GM20431 (cell line): Measurements from ENCODE around the gene PNKD.

Experiments
- in situ Hi-C: fragments of 300-500 bp; cut with MseI, MboI; formaldehyde crosslinking; loops from one replicate; pipeline ENCODE4 v1.15.0; 2020; ENCODE audit warnings: low sequenced_read_pairs; ENCODE audit not compliant: unreplicated experiment

Gene PNKD

DNA sequence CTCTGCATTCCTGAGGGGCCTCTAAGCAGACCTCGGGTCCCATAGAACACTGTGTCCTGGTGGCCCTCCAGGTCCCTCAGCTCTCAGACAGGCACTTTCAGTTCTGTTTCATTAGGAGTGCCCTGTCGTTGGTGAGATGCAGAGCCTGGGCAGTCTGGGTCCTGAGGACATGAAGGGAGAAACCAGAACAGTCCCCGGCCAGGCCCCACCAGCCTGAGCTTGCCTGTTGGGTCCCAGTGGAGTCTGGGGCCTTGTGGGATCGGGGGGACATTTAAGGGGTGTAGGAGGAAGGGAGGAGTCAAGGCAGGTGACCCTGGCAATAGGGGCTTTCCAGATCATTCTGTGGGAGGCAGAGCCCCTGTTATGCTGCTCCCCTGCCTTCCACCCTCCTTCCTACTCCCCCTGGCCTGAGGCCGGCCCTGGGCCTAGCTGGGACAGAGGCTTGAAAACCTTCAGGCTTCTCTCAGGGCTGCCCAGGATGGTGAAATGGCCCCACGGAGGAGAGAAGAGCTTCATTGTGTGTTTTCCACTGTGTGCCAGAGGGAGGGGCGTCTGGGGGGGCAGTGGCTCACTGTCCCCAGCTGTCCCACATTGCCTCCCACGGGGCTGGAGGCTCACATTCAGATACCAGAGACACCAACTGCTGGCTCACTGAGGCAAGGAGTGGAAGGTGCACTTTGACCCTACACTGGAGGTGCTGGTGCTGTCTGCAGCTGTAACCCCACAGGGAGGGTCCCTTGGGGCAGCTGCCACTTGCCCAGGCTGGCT is 59.7 kb downstream of the PNKD start:
- in situ Hi-C loops, result no loop called here

DNA sequence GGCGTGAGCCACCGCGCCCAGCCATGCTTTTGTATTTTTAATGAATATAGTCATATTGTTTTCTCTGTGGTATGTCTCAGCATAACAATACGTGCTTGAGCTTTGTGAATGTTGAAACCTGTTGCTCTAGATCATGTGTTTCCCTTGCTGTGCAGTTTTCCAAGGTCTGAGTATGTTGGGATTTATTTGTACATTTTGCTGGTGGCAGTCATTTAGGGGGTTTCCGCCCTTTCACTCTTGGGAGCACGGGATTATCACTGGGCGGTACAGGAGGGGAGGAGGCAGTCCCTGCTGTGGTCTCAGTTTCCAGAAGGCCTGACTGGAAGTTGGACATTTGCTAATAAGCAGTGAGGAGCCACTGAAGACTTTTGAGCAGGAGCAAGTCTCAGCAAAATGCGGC is 61.4 kb downstream of the PNKD start:
- in situ Hi-C loops, result no loop called here

DNA sequence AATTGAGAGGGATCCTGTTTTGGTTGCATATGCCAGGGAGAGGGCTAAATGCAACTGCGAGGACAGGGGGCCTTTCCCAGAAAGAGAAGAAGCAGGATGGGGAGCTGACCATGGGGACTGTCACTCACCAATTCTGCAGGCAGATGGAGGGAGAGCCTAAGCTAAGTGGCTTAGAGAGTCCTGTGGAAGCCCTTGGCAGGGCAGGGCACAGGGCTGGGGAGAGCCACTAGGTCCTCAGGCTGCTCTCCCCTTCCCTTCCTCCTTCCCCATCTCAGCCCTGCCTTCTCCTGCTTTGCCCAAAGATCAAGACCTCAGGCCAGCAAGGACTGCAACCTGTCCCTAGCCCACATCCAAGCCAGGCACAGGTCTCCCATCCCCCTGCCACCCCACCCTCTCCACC is 62.0 kb downstream of the PNKD start:
- in situ Hi-C loops, result no loop called here

DNA sequence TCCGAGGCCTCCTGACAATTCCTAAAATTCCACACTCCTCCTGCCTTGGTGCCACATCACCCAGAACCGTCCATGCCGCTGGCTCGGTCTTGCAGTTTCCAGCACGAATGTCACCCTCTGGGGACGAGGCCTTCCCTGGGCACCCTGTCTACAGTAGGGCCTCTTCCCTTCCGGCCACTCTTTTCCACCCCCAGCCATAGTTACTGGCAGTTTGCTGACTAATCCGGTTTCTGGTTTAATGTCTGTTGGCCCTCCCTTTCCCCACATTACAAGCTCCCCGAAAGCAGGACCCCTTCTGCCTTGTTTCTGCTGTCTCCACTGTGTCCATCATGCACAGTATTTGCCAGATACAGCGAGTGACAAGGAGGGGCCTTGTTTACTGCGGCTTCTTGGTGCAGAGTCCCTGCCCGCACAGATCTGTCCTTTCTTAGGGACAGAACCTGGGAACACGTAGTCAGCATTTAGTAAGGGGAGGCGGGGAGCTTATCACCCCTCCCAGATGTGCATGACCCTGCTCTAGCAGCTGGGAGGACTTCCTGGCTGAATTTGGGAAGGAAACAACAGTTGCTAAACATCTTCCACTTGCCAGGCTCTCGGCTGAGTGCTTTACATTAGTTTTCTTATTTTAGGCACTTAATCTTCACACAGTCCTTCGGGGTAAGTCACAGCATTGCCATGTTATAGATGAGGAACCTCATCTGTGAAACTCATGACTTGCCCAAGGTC is 62.8 kb downstream of the PNKD start:
- in situ Hi-C loops, result no loop called here

DNA sequence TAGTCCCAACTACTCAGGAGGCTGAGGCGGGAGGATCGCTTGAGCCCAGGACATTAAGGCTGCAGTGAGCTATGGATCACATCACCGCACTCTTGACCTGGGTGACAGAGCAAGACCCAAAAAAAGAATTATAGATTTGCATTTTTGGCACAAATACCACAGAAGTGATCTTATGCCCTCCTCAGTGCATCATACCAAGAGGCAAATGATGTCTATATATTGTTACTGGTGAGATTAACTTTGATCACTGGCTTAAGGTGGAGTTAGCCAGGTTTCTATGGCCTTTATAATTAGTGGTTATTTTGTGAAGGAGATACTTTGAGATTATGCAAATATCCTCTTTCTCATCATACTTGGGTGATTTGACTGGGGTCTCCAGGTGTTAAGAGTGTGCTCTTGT is 64.2 kb downstream of the PNKD start:
- in situ Hi-C loops, result no loop called here

DNA sequence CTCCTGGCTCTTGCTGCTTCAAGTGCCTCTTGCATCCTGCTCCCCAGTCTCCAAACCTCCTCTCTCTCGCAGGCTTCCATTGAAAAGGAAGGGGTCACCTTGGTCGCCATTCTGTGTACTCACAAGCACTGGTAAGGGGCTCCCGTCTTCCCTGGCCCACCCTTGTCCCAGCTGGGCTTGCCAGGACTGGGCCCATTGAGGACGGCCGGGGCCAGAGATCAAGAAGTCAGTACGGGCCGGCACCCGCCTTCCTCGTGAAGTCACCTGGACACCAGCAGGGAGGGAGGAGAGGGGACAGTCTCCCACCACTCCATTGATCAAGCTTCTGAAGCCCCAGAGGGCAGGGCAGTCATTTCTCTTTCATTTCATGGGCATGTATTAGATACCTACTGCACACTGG is 70.3 kb downstream of the PNKD start:
- in situ Hi-C loops, result no loop called here

DNA sequence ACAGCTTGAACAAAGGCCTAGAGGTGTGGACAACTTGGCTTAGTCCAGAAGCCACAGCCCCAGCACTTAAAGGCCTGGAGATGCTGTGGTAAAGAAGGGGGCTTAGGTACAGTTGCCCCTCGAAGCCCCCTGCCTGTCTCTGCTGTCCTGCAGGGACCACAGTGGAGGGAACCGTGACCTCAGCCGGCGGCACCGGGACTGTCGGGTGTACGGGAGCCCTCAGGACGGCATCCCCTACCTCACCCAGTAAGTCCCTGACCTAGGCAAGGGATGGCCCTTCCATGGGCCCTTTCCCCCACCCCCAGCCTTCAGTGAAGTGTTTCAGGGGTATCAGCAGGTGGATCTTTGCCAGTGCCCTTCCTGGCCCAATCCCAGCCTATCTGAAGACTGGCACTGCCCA is 71.1 kb downstream of the PNKD start:
- in situ Hi-C loops, result no loop called here

DNA sequence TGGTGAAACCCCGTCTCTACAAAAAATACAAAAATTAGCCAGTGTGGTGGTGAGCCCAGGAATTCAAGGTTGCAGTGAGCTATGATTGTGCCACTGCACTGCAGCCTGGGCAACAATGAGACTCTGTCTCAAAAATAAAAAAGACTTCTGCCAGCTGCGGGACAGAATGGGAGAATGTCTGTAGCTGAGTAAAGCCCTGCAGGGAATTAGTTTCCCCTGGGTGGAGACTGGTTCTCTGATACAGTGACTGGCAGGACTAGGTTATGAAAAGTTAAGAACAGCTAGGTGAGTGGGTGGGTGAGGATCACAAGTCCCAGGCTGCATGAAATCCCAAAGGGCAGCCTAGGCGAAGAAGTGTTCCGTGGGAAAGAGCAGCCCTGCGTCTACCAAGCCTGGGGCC is 72.5 kb downstream of the PNKD start:
- in situ Hi-C loops, result no loop called here

DNA sequence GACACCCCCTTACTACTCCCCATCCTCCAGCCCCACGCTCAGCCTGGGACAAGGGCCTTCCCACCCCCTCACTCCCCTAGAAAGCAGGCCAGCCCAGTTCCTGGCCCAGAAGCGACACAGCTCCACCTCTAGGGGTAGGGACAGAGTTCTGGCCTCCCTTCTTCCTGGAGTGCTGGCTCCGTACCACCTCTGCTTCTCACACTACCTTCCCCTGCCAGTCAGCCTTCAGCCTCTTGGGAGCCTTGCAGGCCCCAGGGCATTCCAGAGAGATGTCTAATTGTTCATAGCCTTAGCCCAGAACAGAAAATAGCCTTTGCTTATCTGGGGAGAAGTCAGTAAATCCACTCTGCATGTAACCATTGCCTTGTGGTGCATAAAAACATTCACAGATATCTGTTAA is 73.3 kb downstream of the PNKD start:
- in situ Hi-C loops, result no loop called here

DNA sequence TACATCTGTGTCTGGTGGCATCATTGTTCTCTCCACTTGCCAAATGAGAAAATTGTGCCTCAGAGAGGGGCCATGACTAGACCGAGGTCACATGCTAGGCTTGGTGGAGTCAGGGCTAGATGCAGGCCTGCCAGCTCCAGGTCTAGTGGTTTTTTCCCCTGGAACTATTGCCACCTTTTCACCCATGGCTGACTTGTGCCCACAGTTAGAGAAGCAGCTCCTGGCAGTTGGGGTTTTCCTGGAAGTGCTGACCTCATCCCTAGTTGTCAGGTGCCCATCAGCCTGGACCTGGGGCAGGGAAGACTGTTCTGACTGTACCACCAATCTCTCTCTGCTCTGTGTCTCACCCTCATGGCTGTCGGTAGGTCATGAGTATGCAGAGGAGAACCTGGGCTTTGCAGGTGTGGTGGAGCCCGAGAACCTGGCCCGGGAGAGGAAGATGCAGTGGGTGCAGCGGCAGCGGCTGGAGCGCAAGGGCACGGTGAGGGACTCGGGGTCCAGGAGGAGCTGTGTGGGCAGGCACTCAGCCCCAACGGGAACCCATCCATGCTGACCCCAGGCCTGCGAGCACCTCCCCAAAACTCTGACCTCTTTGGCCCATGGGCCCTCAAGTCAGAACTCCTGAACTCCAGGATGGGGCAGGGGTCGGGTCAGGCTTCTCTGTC is 73.9 kb downstream of the PNKD start:
- in situ Hi-C loops, result no loop called here

DNA sequence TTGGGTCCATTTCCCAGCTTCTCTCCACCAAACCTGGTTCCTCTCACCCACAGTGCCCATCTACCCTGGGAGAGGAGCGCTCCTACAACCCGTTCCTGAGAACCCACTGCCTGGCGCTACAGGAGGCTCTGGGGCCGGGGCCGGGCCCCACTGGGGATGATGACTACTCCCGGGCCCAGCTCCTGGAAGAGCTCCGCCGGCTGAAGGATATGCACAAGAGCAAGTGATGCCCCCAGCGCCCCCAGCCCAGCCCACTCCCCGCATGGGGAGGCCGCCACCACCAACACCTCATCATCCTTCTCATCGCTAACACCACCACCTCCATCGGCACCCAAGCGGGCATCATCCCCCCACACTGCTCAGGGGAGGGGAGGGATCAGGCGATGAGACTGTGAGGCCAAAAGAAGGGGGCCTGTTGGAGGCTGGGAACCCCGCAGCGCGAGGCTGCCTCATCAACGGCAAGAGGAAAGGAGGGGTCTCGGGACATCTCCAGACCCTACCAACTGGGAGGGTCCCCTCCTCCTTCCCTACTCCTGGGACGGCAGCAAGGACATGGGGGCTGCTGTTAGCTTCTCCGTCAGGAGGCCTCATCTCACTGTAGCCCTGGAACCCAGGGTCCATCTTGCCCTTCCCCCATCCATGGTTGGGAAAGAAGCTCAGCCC is 74.6 kb downstream of the PNKD start:
- in situ Hi-C loops, result no loop called here

DNA sequence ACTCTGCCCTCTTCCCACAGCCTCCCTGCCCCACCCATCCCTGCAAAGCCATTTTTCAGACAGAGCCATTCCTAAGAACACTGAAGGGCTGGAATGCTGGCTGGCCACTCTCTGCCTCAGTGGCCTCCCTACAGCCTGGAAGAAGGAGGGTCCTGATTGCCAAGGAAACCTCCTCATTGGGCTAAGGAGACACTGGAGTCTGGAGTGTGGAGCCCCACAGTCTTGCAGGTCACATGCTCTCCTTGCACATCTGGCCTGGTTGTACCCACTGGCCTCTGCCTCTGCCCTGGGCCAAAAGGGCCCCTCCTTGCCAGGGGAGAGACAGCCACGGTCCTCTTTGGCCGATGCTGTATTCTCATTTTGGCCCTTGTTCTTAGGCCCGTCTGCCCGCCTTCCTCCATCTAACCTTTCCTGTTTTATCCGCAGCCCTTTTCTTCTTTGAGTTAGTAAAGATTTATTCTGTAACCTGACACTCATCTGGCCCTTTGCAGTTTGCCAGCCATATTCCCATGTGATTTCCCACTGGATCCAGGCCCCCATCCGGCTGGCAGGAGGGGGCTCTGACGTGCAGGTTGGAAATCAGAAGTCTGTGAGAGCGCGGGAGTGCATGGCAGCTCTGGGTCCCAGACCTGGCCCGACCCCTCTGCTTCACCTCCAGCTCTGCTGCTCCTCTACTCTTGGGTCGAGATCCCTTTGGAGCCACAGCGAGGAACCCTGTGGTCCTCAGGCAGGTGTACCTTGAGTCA is 75.3 kb downstream of the PNKD start:
- in situ Hi-C loops, result no loop called here

DNA sequence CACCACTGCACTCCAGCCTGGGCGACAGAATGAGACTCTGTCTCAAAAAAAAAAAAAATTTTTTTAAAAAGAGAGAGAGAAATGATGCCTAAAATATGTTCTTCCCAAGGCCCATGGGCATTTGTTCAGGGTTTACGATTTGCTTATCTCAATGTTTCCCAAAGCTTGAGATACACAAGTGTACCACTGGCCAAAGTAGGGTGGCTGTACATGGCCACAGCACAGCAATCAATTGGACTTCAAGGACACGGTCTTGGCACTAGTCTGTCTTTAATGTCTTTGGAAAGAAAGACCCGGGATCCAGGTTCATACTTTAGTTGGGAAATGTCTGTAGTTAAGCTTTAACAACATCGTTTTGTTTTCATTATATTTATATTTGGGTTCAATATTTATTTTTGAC is 76.9 kb downstream of the PNKD start:
- in situ Hi-C loops, result no loop called here

DNA sequence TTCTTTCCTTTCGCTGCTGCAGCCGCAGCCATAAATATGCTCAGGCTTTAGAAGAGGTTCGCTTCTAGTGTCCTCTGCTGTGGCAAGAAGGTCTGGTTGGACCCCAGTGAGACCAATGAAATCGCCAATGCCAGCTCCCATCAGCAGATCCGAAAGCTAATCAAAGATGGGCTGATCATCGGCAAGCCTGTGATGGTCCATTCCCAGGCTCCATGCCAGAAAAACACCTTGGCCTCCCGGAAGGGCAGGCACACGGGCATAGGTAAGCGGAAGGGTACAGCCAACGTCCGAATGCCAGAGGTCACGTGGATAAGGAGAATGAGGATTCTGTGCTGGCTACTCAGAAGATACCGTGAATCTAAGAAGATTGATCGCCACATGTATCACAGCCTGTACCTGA is 83.7 kb downstream of the PNKD start:
- in situ Hi-C loops, result loop anchor here (10.0 kb wide), 1 partner anchor 49 kb away; no protein-coding TSS in a partner anchor

DNA sequence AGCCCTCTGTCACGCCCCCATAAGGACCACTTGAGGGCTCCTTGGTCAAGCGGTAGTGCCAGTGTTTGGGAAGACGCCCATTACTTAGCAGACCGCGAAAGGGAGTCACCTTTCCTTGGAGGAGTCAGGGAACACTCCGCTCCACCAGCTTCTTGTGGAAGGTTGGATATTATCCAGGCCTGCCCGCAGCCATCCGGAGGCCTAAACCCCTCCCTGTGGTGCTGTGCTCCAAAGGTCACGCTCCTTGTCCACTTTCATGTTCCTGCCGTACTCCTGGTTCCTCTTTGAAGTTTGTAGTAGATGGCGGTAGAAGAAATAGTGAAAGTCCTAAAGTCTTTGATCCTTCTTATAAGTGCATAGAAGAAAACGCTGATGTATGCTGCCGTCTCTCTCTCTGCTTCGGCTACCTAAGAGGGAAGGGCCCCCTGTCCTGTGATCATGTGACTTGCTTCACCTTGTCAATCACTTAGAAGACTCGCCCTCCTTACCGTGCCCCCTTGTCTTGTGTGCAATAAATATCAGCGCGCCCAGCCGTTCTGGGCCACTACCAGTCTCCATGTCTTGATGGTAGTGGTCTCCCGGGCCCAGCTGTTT is 84.6 kb downstream of the PNKD start:
- in situ Hi-C loops, result loop anchor here (10.0 kb wide), 1 partner anchor 50 kb away; no protein-coding TSS in a partner anchor

DNA sequence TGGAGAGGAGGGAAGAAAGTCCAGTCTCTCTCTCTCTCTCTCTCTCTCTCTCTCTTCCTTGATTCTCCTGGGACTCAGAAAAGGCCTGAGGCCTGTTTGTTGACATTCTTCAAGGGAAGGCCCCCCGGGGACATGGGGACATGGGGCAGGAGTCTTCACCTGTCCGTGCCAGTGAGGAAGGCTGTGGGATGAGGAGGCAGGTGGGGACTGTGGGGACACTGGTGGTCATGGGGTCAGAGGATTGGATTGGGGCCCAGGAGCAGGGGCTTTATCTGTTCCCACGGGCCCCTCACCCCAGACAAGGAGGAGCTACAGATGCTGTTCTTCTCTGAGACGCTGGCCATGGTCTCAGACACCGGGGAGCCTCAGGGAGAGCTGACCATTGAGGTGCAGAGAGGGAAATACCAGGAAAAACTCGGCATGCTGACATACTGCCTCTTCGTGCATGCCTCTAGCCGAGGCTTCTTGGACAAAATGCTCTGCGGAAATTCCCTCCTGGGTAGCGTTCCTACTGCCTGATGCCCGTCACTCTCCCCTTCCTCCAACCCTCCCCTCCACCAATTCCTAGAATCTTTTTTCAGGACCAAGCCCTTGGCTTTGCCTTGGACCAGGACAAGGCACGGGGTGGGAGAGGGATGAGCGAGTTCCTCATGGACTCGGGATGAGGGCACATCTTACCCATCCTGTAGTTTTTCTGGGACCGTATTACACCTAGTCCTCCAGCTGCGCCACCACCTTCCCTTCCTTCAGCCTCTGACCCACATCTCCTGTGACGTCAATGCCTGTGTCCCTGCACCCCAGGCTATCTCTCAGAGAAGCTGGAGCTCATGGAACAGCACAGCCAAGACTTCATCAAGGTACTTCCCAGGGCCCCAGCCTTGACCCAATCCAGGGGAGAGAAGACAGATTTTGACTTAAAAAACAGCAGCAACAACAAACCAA is 87.2 kb downstream of the PNKD start:
- in situ Hi-C loops, result loop anchor here (10.0 kb wide), 1 partner anchor 53 kb away; no protein-coding TSS in a partner anchor

DNA sequence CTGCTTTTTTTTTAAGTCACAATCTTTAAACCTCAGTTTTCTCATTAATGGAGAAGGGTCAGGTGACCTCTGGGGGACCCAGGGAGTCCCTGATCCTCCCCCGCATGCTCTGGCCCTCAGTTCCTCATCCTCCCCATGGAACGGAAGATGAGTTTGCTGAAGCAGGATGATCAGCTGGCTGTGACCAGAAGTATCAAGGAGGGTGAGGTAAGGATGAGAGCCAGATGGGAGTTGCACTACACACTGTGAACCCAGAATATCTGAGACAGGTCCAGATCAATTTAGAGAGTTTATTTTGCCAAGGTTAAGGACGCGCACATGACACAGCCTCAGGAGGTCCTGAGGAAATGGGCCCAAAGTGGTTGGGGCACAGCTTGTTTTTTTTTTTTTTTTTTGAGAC is 90.1 kb downstream of the PNKD start:
- in situ Hi-C loops, result no loop called here

DNA sequence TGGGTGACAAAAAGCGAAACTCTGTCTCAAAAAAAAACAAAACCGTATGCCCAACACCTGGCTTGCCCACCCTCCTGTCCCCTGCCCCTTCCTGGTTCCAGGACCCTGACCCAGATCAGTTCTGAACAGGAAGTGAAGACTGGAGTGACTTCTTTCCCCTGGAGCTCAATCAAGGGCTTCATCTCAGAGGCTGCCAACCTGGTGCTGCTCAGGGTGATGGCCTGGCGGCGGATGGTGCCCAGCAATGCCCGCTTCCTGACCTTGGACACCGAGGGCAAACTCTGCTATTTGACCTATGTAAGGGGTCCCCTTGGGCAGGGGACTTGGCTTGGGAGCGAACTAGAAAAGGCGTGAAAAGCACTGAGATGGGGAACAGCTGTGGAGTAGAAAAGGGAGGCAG is 92.3 kb downstream of the PNKD start:
- in situ Hi-C loops, result no loop called here
